ENCODE results near the gene KPTN.

DNA sequence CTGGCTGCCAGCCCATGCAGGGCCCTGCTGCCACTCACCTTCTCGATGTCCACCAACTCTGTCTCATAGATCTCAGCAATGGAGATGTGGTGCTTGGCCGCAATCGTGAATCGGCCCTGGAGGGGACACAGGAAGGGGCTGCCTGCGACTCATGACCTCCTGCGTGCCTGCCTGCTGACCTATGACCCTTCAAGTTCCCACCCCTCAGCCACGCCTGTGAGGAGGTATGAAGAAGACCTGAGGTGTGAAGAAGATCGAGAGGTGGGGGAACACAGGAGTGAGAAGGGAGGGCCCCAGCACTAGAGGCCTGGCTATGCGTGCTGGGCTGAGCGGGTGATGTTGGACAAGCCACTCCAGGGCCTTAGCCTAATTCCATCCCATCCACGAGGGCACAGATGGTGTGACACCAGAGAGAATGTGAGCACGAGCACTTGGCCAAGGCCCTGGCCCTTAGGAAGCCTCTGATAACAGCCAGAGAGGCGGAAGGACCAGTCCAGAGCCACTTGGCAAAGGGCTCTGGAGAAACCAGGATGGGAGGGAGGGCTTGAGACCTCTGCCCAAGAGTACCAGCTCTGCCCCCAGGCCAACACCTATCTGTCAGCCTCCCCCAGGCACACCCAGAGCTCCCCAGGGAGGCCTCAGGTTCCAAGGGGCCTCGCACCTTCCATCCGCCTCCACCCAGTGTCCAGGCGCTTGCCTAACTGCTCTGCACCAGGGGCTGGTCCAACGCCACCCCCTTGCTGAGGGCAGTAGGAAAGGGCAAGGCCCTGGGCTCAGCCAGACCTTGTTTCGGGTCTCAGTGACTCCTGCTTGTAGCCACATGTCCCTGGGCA lies 9.6 kb upstream of the KPTN start:
- TF ChIP-seq, protein P1, sequence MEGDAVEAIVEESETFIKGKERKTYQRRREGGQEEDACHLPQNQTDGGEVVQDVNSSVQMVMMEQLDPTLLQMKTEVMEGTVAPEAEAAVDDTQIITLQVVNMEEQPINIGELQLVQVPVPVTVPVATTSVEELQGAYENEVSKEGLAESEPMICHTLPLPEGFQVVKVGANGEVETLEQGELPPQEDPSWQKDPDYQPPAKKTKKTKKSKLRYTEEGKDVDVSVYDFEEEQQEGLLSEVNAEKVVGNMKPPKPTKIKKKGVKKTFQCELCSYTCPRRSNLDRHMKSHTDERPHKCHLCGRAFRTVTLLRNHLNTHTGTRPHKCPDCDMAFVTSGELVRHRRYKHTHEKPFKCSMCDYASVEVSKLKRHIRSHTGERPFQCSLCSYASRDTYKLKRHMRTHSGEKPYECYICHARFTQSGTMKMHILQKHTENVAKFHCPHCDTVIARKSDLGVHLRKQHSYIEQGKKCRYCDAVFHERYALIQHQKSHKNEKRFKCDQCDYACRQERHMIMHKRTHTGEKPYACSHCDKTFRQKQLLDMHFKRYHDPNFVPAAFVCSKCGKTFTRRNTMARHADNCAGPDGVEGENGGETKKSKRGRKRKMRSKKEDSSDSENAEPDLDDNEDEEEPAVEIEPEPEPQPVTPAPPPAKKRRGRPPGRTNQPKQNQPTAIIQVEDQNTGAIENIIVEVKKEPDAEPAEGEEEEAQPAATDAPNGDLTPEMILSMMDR (optimal IDR thresholded peaks at IDR 0.05 in 1 of 3, IDR thresholded peaks at IDR 0.05 in 1 of 3, conservative IDR thresholded peaks at IDR 0.05 in 1 of 3; ENCODE audit: extremely low read depth in 1 of 3, insufficient read depth in 2 of 3, low read length in 3 of 3): no peak
- no peak for TF ChIP-seq EZH2 (IDR thresholded peaks at IDR 0.05; ENCODE audit: low read length)
